Gastrocnemius medialis (tissue), 4 donors: ENCODE measurements around the gene KDM5B. TPM values are rescaled to one million over a fixed set of nuclear protein-coding genes. Genes with fewer than 3 reads are reported as not detected.

Experiments used
- ATAC-seq, 2 donors: fragments of 150-250 bp; one replicate each; pipeline ENCODE4 v1.9.1; 2016
- DNase-seq, 2 donors: peaks; one replicate each; pipeline ENCODE4 v3.0.0-alpha.2; 2019
- H3K27ac ChIP-seq, 4 donors: fragments of 200-600 bp; sonication (generic); 1 replicate in 1 of 4; 2 replicates in 3 of 4; pipeline ENCODE4 v1.5.1; 2016 to 2018; ENCODE audit warnings: mild to moderate bottlenecking in 2 of 4, moderate library complexity in 1 of 4
- H3K27me3 ChIP-seq, 3 donors: fragments of 200-600 bp; sonication (generic) in 2 of 3; 1 replicate in 1 of 3; 2 replicates in 2 of 3; pipeline versions ENCODE4 v1.5.1 to v1.6.0; 2016 to 2019; ENCODE audit warnings: mild to moderate bottlenecking in 1 of 3, moderate library complexity in 1 of 3
- H3K36me3 ChIP-seq, 2 donors: fragments of 200-600 bp; sonication (generic) in 1 of 2; one replicate each; pipeline ENCODE4 v1.5.1; 2017 to 2018
- H3K4me1 ChIP-seq, 2 donors: fragments of 200-600 bp; sonication (generic) in 1 of 2; one replicate each; pipeline ENCODE4 v1.5.1; 2016 to 2017; ENCODE audit warnings: mild to moderate bottlenecking in 2 of 2
- H3K4me3 ChIP-seq, 4 donors: fragments of 200-600 bp; sonication (generic) in 3 of 4; 1 replicate in 1 of 4; 2 replicates in 3 of 4; pipeline ENCODE4 v1.5.1; 2016 to 2019; ENCODE audit warnings: mild to moderate bottlenecking in 2 of 4
- H3K9me3 ChIP-seq, 3 donors: fragments of 200-600 bp; sonication (generic) in 2 of 3; 1 replicate in 1 of 3; 2 replicates in 2 of 3; pipeline ENCODE4 v1.5.1; 2016 to 2019
- POLR2A ChIP-seq, 2 donors: fragments of 450-650 bp; IDR thresholded peaks; one replicate each; pipeline ENCODE4 v1.6.1; 2017; ENCODE audit warnings: antibody characterized with exemption in 2 of 2, mild to moderate bottlenecking in 2 of 2, moderate library complexity in 2 of 2
- in situ Hi-C, 4 donors: fragments of 200-750 bp; cut with MboI; loops; one replicate each; pipeline versions ENCODE4 v1.15.0 to v1.8.0; 2017; ENCODE audit warnings: low sequenced_read_pairs in 4 of 4
- intact Hi-C: fragments of 100-400 bp; cut with DNase I; formaldehyde crosslinking; loops from one replicate; pipeline ENCODE4 v1.15.1; 2023; ENCODE audit warnings: low total_unique reads
- total RNA-seq, 4 donors: library from RNA; depleted of rRNA; stranded (reverse); fragments of >200 nt; gene quantifications; one replicate each; pipeline versions ENCODE4 v1.1.0 to v1.2.3, GENCODE V29; 2016
- TF ChIP-seq, protein P1 (sequence below), 5 experiments: fragments of 450-650 bp in 3 of 5; fragments of 200-600 bp in 2 of 5; sonication (generic) in 2 of 5; IDR thresholded peaks in 4 of 5; conservative IDR thresholded peaks in 1 of 5; 1 replicate in 4 of 5; 2 replicates in 1 of 5; pipeline ENCODE4 v1.5.1; 2016 to 2019; ENCODE audit warnings: antibody characterized with exemption in 5 of 5, mild to moderate bottlenecking in 3 of 5, moderate library complexity in 3 of 5

KDM5B gene
- total RNA-seq, 4 donors from 2014 or later: 10.7 to 17.1 (median 13.7) TPM

DNA sequence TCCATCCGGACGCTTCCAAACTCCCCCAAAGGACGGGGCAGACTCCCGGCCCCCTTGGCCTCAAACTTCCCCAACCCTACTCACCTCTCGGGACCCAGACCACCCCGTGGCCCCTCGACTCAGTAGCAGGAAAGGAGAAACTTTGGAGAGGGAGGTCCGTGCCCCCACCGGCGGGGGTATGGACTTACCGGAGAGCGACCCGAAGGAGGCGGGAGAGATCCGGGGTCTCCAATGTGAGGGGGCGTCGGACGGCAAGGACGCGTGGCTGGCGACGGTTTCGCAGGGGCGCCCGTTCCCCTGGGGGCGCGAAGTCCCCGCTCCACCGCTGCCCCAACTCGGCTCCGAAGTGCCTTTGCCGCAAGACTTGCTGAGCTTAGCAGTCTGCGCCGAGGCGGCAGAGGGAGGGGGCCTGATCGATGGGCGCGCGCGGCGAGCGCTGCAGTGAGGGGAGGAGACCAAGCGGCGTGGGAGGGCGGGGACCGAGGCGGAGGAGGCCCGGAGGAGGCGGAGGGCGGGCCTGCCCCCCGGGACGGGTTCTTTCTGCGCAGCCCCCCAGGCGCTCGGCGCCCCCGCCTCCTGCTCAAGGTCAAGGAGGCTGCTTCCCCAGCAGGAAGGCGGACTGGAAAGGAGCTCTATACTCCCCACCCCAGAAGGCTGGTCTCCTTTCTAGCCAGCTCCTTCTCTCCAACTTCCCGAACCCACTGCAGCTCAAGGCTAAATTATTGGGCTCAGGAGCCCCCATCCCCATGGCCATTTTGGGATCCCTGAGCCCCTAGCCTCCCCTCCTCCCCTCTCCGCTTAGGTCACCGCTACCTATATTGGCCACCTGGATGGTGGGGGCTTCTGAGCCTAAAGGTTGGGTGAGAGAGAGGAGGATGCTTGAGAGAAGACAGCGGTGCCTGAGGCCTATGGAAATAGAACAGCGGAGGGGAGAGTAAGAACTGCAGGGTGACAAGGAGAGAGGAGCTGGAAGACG, 97.9 kb downstream of the KDM5B start, which contains the start of gene SYT2:
Gene SYT2 (minus strand): TSS at position 385 of the 976 bp plus-strand sequence. CDS start 104,682 bp downstream, outside the sequence.
- H3K4me1 ChIP-seq: peaks cover 0 to 11% of the 10 kb centered on the region in 2 donors
- no peak within 1 kb of the TSS for H3K27ac ChIP-seq
- peaks cover 47 to 52% (median 52%) of the 10 kb centered on the region in 3 donors for H3K27me3 ChIP-seq
- DNase-seq (no peak), ATAC-seq (no peak)
- H3K4me3 ChIP-seq: peak within 1 kb of the TSS in 3 of 4 donors; percentile 15 to 38 (median 31)
- in situ Hi-C loops (loop anchor here (10.0 to 25.0 kb wide), 5 partner anchors 223 to 536 kb away; partner anchors contain the start of genes PPP1R12B (in 3 of the 4) and UBE2T (in 3 of the 4)), intact Hi-C loops (loop anchor here (10.0 kb wide), 2 partner anchors 236 to 366 kb away; partner anchors contain the start of genes PPP1R12B and UBE2T)
- no peaks in the 10 kb centered on the region for H3K36me3 ChIP-seq
- no peaks in the 10 kb centered on the region for H3K9me3 ChIP-seq
- TF ChIP-seq POLR2A (IDR thresholded peaks at IDR 0.05): no peak
- TF ChIP-seq, protein P1, sequence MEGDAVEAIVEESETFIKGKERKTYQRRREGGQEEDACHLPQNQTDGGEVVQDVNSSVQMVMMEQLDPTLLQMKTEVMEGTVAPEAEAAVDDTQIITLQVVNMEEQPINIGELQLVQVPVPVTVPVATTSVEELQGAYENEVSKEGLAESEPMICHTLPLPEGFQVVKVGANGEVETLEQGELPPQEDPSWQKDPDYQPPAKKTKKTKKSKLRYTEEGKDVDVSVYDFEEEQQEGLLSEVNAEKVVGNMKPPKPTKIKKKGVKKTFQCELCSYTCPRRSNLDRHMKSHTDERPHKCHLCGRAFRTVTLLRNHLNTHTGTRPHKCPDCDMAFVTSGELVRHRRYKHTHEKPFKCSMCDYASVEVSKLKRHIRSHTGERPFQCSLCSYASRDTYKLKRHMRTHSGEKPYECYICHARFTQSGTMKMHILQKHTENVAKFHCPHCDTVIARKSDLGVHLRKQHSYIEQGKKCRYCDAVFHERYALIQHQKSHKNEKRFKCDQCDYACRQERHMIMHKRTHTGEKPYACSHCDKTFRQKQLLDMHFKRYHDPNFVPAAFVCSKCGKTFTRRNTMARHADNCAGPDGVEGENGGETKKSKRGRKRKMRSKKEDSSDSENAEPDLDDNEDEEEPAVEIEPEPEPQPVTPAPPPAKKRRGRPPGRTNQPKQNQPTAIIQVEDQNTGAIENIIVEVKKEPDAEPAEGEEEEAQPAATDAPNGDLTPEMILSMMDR (IDR thresholded peaks at IDR 0.05 in 4 of 5, conservative IDR thresholded peaks at IDR 0.05 in 1 of 5): no peak

DNA sequence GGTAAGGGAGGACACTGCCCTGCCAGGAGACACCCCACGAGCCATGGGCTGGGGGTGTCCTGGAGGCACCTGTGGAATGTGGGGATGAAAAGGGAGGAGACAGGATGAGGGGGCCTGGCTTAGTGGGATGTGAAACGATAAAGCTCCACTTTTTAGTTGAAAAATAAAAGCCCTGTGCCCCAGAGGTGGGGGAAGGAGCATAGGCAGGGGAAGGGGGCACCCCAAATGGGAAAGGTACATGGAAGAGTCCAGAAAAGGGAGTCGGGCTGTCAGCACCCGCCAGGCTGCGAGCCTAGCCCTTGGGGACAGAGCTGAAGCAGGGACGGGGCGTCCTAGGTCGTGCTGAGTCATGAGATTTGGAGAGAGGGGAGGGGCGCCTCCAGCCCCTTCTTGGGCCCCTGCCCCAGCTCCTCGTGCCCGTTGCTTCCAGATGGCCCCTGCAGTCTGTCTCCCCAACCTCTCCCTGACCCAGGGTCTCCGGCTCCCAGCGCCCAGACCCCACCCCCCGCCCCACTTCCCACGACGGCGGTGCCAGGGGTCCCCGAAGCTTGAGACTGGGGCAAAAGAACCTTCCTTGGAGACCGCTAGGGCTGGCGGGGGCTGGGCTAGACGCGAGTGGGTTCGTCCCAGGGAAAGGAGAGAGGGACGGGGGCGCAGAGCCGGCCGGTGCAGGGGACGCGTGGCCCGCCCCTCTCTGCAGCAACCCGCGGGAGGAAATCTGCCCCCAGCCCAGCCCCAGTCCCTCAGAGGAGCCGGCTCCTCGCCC, 98.8 kb downstream of the KDM5B start:
- H3K9me3 ChIP-seq: no peaks in the 10 kb centered on the region
- no peak for ATAC-seq
- peaks cover 52% of the 10 kb centered on the region in 3 donors for H3K27me3 ChIP-seq
- TF ChIP-seq POLR2A (IDR thresholded peaks at IDR 0.05): no peak
- TF ChIP-seq, protein P1 (IDR thresholded peaks at IDR 0.05 in 4 of 5, conservative IDR thresholded peaks at IDR 0.05 in 1 of 5): no peak
- H3K4me3 ChIP-seq: peak overlapping the region in 3 of 4 donors; percentile 15 to 38 (median 31)
- peaks cover 0 to 11% of the 10 kb centered on the region in 2 donors for H3K4me1 ChIP-seq
- DNase-seq: no peak
- no peaks in the 10 kb centered on the region for H3K36me3 ChIP-seq
- intact Hi-C loops: loop anchor here (10.0 kb wide), 2 partner anchors 235 to 365 kb away; partner anchors contain the start of genes PPP1R12B and UBE2T
- in situ Hi-C loops: loop anchor here (10.0 to 25.0 kb wide), 5 partner anchors 222 to 535 kb away; partner anchors contain the start of genes PPP1R12B (in 3 of the 4) and UBE2T (in 3 of the 4)
- no peak overlapping the region for H3K27ac ChIP-seq

DNA sequence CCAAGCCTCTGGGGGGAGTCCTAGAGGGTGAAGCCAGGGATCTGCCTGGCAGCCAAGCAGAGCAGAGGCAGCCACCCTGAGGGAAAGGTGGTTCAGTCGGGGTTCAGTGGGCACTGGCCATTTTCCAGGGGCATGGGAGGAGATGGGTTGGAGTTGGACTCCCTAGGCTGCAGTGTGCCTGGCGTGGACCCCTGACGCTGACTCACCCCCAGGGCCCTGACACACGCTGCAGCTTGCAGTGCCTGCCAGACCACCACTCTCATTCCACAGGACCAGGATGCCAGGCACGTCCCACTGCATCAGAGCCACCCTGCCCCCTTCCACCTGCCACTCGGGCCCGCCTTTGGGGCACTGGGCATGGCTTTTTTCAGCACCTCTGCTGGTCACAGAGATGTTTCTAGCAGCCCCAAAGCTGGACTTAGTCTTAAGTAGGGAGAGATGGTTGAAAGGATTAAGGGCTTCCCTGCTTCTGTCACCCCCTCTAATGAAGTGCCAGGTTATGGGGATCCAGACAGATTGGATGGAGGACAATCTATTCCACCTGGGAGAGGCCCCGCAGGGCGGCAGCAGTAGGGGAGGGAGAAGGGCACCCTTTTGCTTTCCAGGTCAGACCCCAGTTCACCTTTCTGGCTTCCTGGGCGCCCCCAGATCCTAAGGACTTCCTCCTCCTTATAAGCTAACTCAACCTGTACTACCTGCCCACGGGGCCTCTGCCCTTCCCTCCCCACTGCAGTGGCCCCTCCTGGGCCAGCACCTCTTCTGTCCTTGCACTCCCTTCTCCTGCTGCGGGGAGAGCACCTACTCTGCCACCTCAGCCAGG, 99.6 kb downstream of the KDM5B start:
- intact Hi-C loops: no loop called here
- H3K27ac ChIP-seq: no peak overlapping the region
- DNase-seq (no peak), ATAC-seq (no peak)
- H3K9me3 ChIP-seq: no peaks in the 10 kb centered on the region
- H3K27me3 ChIP-seq: peaks cover 52 to 57% (median 52%) of the 10 kb centered on the region in 3 donors
- in situ Hi-C loops: loop anchor here (25.0 kb wide), 3 partner anchors 221 to 396 kb away; partner anchors contain the start of genes PPP1R12B (in 3 of the 4) and UBE2T (in 3 of the 4)
- H3K4me1 ChIP-seq: peaks cover 0 to 11% of the 10 kb centered on the region in 2 donors
- H3K4me3 ChIP-seq: no peak overlapping the region
- no peak for TF ChIP-seq POLR2A (IDR thresholded peaks at IDR 0.05)
- TF ChIP-seq, protein P1 (IDR thresholded peaks at IDR 0.05 in 4 of 5, conservative IDR thresholded peaks at IDR 0.05 in 1 of 5): no peak
- H3K36me3 ChIP-seq: no peaks in the 10 kb centered on the region
